RWPE2 (cell line): Measurements from ENCODE around the gene FBXL17.

Experiments used
- ATAC-seq: fragments of 200-7000 bp; cut with Tn5 transposase; 3 replicates; pipeline ENCODE4 v1.9.1; 2021; ENCODE audit warnings: low read depth
- DNase-seq: peaks from one replicate; pipeline ENCODE4 v3.0.0-alpha.2; 2020; ENCODE audit warnings: low spot score
- H3K27ac ChIP-seq: fragments of 450-650 bp; 2 replicates; pipeline ENCODE4 v1.5.1; 2017; ENCODE audit warnings: mild to moderate bottlenecking; ENCODE audit not compliant: poor library complexity, severe bottlenecking
- H3K27me3 ChIP-seq: fragments of 250-450 bp; sonication (Bioruptor Pico); 2 replicates; pipeline ENCODE4 v1.5.1; 2021; ENCODE audit warnings: mild to moderate bottlenecking, moderate library complexity; ENCODE audit not compliant: insufficient read depth, poor library complexity, severe bottlenecking
- H3K36me3 ChIP-seq: fragments of 250-450 bp; sonication (Bioruptor Pico); 2 replicates; pipeline ENCODE4 v1.5.1; 2020; ENCODE audit warnings: low read depth, mild to moderate bottlenecking, moderate library complexity
- H3K4me1 ChIP-seq: fragments of 250-450 bp; sonication (Bioruptor Pico); 2 replicates; pipeline ENCODE4 v1.5.1; 2021; ENCODE audit warnings: mild to moderate bottlenecking, moderate library complexity; ENCODE audit not compliant: insufficient read depth, poor library complexity, severe bottlenecking
- H3K4me3 ChIP-seq: fragments of 250-450 bp; sonication (Bioruptor Pico); 2 replicates; pipeline ENCODE4 v1.5.1; 2021; ENCODE audit warnings: mild to moderate bottlenecking, moderate library complexity; ENCODE audit not compliant: severe bottlenecking
- H3K9me3 ChIP-seq: fragments of 250-450 bp; sonication (Bioruptor Pico); 2 replicates; pipeline ENCODE4 v1.5.1; 2021; ENCODE audit warnings: mild to moderate bottlenecking, moderate library complexity; ENCODE audit not compliant: severe bottlenecking
- CTCF ChIP-seq: fragments of 450-650 bp; IDR thresholded peaks from one replicate; pipeline ENCODE4 v1.5.1; 2017; ENCODE audit warnings: mild to moderate bottlenecking, moderate library complexity; ENCODE audit not compliant: poor library complexity, severe bottlenecking

The FBXL17 gene

GRCh38 chr5:108321341-108321740 lies 60.6 kb downstream of the FBXL17 start:
- no peak overlapping the region for H3K4me3 ChIP-seq

GRCh38 chr5:108320231-108320630 lies 61.7 kb downstream of the FBXL17 start:
- DNase-seq (no peak), ATAC-seq (no peak)
- Histone ChIP-seq H3K27me3 (no peaks in the 10 kb centered on the region), H3K9me3 (no peaks in the 10 kb centered on the region), H3K4me3 (no peak overlapping the region), H3K27ac (no peak overlapping the region), H3K4me1 (peaks cover 13% of the 10 kb centered on the region), H3K36me3 (no peaks in the 10 kb centered on the region)
- TF ChIP-seq CTCF = no peak

More at GRCh38 chr5:108321341-108321740, 60.6 kb downstream of the FBXL17 start:
- H3K27me3 ChIP-seq = no peaks in the 10 kb centered on the region
- ATAC-seq (no peak), DNase-seq (no peak)
- no peaks in the 10 kb centered on the region for H3K36me3 ChIP-seq
- TF ChIP-seq CTCF = no peak
- no peak overlapping the region for H3K27ac ChIP-seq
- H3K9me3 ChIP-seq = no peaks in the 10 kb centered on the region
- peaks cover 4% of the 10 kb centered on the region for H3K4me1 ChIP-seq

- DNase-seq (no peak), ATAC-seq (peak; percentile 97)
- Histone ChIP-seq H3K27me3 (no peaks in the 10 kb centered on the region), H3K36me3 (no peaks in the 10 kb centered on the region), H3K4me1 (peaks cover 13% of the 10 kb centered on the region), H3K27ac (peak overlapping the region; percentile 9), H3K4me3 (no peak overlapping the region), H3K9me3 (no peaks in the 10 kb centered on the region)
- TF ChIP-seq CTCF = no peak
Measured at GRCh38 chr5:108315829-108316228, 66.1 kb downstream of the FBXL17 start.

- Histone ChIP-seq H3K4me1 (peaks cover 13% of the 10 kb centered on the region), H3K9me3 (no peaks in the 10 kb centered on the region), H3K27me3 (no peaks in the 10 kb centered on the region), H3K4me3 (no peak overlapping the region), H3K36me3 (no peaks in the 10 kb centered on the region; the same call in 1 of the 2 replicates), H3K27ac (no peak overlapping the region)
- no peak for TF ChIP-seq CTCF
- ATAC-seq (no peak), DNase-seq (no peak)
Measured at GRCh38 chr5:108312258-108312657, 69.6 kb downstream of the FBXL17 start.

- Histone ChIP-seq H3K4me3 (no peak overlapping the region), H3K4me1 (peaks cover 13% of the 10 kb centered on the region), H3K36me3 (no peaks in the 10 kb centered on the region; the same call in 1 of the 2 replicates), H3K27ac (no peak overlapping the region), H3K9me3 (no peaks in the 10 kb centered on the region), H3K27me3 (no peaks in the 10 kb centered on the region)
- DNase-seq (no peak), ATAC-seq (no peak)
- no peak for TF ChIP-seq CTCF
Measured at GRCh38 chr5:108311682-108312081, 70.2 kb downstream of the FBXL17 start.
